ENCODE data around the gene DEAF1.

GRCh38 chr11:656866-657265 lies 38.2 kb downstream of the DEAF1 start:
- TF ChIP-seq POLR2AphosphoS5 (IDR thresholded peaks at IDR 0.05; ENCODE audit: low read depth) = no peak
- no peak for TF ChIP-seq CTCF (conservative IDR thresholded peaks at IDR 0.05; ENCODE audit: low read depth in 2 of 2)
- no peak for TF ChIP-seq NANOG (IDR thresholded peaks at IDR 0.05; ENCODE audit: borderline replicate concordance)
- no peak for TF ChIP-seq EZH2 (IDR thresholded peaks at IDR 0.05; ENCODE audit: low read depth, unreplicated experiment)
- no peak for TF ChIP-seq EZH2phosphoT487 (IDR thresholded peaks at IDR 0.05; ENCODE audit: unreplicated experiment)

All from GM23338 (cell line).